Measurements from ENCODE around the gene FOCAD.

Gene FOCAD

DNA sequence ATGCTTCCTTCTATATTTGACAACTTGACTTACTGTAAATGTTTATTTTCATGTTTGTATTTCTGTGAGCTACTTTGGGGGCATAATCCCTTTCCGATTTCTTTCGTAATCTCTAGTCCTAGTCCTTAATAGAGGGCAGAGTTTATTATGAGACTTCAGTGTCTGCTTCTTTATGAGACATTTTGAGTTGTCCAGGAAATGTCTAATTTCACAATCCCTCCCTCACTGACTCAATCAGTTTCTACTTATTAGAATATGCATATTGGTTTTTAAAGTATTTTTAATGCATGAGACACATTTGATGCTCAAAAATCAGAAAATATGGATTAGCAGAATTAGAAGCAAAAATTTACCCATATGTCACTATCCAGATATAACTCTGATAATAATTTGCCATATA is 160.9 kb downstream of the FOCAD start:
- no peak for FAIRE-seq
- no peak for TF ChIP-seq PAX5 (IDR thresholded peaks at IDR 0.05; ENCODE audit: insufficient read depth, low read length, severe bottlenecking)
- TF ChIP-seq SPI1 (IDR thresholded peaks at IDR 0.05; ENCODE audit: low read depth, low read length) = no peak
- TF ChIP-seq POLR2AphosphoS5 (IDR thresholded peaks at IDR 0.05; ENCODE audit: low read depth, low read length) = no peak
- no peak for TF ChIP-seq TAF1 (IDR thresholded peaks at IDR 0.05; ENCODE audit: low read depth, low read length)
- no peak for TF ChIP-seq POLR2A (IDR thresholded peaks at IDR 0.05; ENCODE audit: low read depth, low read length)
- TF ChIP-seq POU2F2 (IDR thresholded peaks at IDR 0.05; ENCODE audit: low read depth, low read length) = no peak
- no peak for DNase-seq (ENCODE audit: insufficient read length, low spot score)

DNA sequence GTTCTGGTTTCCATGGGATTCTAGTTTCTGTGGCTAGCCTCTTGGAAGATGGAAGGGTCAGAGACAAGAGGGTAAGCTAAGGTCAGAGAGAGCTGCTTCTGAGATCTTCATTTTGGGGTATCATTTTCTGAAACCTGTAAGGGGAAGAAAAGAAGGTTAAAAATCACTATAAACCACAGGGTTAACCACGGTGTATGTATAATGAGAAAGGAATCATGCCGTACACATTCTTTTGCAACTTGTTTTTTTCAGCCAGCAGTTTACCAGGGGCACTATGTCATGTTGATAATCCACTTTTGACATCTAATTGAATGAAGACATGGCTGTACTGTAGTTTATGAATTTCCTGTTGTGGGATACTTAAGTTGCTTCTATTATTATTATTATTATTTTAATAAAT is 164.4 kb downstream of the FOCAD start:
- peak; percentile 59 for FAIRE-seq
- no peak for TF ChIP-seq POU2F2 (IDR thresholded peaks at IDR 0.05; ENCODE audit: low read depth, low read length)
- TF ChIP-seq POLR2AphosphoS5 (IDR thresholded peaks at IDR 0.05; ENCODE audit: low read depth, low read length) = no peak
- no peak for TF ChIP-seq PAX5 (IDR thresholded peaks at IDR 0.05; ENCODE audit: insufficient read depth, low read length, severe bottlenecking)
- TF ChIP-seq POLR2A (IDR thresholded peaks at IDR 0.05; ENCODE audit: low read depth, low read length) = no peak
- no peak for TF ChIP-seq SPI1 (IDR thresholded peaks at IDR 0.05; ENCODE audit: low read depth, low read length)
- TF ChIP-seq TAF1 (IDR thresholded peaks at IDR 0.05; ENCODE audit: low read depth, low read length) = no peak
- no peak for DNase-seq (ENCODE audit: insufficient read length, low spot score)

- FAIRE-seq (no peak), DNase-seq (ENCODE audit: insufficient read length, low spot score) (no peak)
- no peak for TF ChIP-seq POLR2A (IDR thresholded peaks at IDR 0.05; ENCODE audit: low read depth, low read length)
- TF ChIP-seq SPI1 (IDR thresholded peaks at IDR 0.05; ENCODE audit: low read depth, low read length) = no peak
- TF ChIP-seq POU2F2 (IDR thresholded peaks at IDR 0.05; ENCODE audit: low read depth, low read length) = no peak
- no peak for TF ChIP-seq POLR2AphosphoS5 (IDR thresholded peaks at IDR 0.05; ENCODE audit: low read depth, low read length)
- TF ChIP-seq PAX5 (IDR thresholded peaks at IDR 0.05; ENCODE audit: insufficient read depth, low read length, severe bottlenecking) = no peak
- TF ChIP-seq TAF1 (IDR thresholded peaks at IDR 0.05; ENCODE audit: low read depth, low read length) = no peak
Observed at GRCh38 chr9:20853866-20854265, 169.8 kb downstream of the FOCAD start.

- FAIRE-seq = no peak
- TF ChIP-seq PAX5 (IDR thresholded peaks at IDR 0.05; ENCODE audit: insufficient read depth, low read length, severe bottlenecking) = no peak
- TF ChIP-seq POU2F2 (IDR thresholded peaks at IDR 0.05; ENCODE audit: low read depth, low read length) = no peak
- TF ChIP-seq SPI1 (IDR thresholded peaks at IDR 0.05; ENCODE audit: low read depth, low read length) = no peak
- TF ChIP-seq POLR2AphosphoS5 (IDR thresholded peaks at IDR 0.05; ENCODE audit: low read depth, low read length) = no peak
- no peak for TF ChIP-seq POLR2A (IDR thresholded peaks at IDR 0.05; ENCODE audit: low read depth, low read length)
- TF ChIP-seq TAF1 (IDR thresholded peaks at IDR 0.05; ENCODE audit: low read depth, low read length) = no peak
- no peak for DNase-seq (ENCODE audit: insufficient read length, low spot score)
Observed at GRCh38 chr9:20854444-20854843, 170.4 kb downstream of the FOCAD start.

- DNase-seq (ENCODE audit: insufficient read length, low spot score) = no peak
- TF ChIP-seq POLR2AphosphoS5 (IDR thresholded peaks at IDR 0.05; ENCODE audit: low read depth, low read length) (no peak), SPI1 (IDR thresholded peaks at IDR 0.05; ENCODE audit: low read depth, low read length) (peak; percentile 84)
- FAIRE-seq = no peak
Observed at GRCh38 chr9:20863945-20864344, 179.9 kb downstream of the FOCAD start.

DNA sequence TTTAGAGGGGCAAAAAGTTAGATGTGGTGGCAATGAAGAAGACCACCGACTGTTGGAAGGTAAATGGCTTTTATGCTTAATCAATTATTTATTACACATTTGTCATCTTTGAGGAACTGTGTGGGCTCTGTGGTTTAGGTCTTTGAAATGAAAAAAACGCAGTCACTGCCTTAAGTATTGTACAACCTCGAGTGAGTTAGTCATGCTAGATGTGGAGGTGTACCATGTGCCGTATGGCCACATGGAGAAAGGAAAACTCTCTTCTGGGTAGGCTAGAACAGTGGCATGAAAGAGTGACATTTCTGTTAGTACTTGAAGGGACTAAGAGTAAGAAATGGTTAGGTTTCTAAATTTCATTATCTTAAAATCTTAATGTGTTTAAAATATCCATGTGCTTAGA is 181.3 kb downstream of the FOCAD start:
- TF ChIP-seq POLR2A (IDR thresholded peaks at IDR 0.05; ENCODE audit: low read depth, low read length) (no peak), POU2F2 (IDR thresholded peaks at IDR 0.05; ENCODE audit: low read depth, low read length) (no peak), POLR2AphosphoS5 (IDR thresholded peaks at IDR 0.05; ENCODE audit: low read depth, low read length) (no peak), TAF1 (IDR thresholded peaks at IDR 0.05; ENCODE audit: low read depth, low read length) (no peak), PAX5 (IDR thresholded peaks at IDR 0.05; ENCODE audit: insufficient read depth, low read length, severe bottlenecking) (no peak), SPI1 (IDR thresholded peaks at IDR 0.05; ENCODE audit: low read depth, low read length) (no peak)
- FAIRE-seq = peak; percentile 35

DNA sequence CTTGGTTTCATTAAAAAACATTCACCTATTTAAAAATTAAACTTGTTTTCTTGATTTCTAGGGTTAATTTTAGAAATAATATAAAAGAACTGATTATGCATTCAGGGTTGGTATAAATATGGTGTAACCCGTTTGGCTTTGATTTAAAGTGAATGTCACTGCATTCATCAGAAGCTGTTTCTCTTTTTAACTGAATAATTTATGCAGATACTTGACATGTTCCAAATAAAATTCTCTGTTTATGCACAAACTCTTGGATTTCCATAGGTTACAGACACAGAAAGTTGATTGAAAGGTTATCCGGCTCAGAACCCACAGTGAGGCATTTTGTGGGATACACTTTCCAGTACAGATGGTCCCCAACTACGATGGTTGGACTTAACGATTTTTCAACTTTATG is 186.1 kb downstream of the FOCAD start:
- no peak for DNase-seq (ENCODE audit: insufficient read length, low spot score)
- no peak for FAIRE-seq
- TF ChIP-seq SPI1 (IDR thresholded peaks at IDR 0.05; ENCODE audit: low read depth, low read length) (no peak), POLR2AphosphoS5 (IDR thresholded peaks at IDR 0.05; ENCODE audit: low read depth, low read length) (no peak), PAX5 (IDR thresholded peaks at IDR 0.05; ENCODE audit: insufficient read depth, low read length, severe bottlenecking) (no peak)

More for the DNA sequence above, 181.3 kb downstream of the FOCAD start:
- no peak for DNase-seq (ENCODE audit: insufficient read length, low spot score)

GRCh38 chr9:20872340-20872977 is 188.4 kb downstream of the FOCAD start:
- FAIRE-seq (no peak), DNase-seq (ENCODE audit: insufficient read length, low spot score) (no peak)
- TF ChIP-seq POU2F2 (IDR thresholded peaks at IDR 0.05; ENCODE audit: low read depth, low read length) = no peak
- TF ChIP-seq POLR2A (IDR thresholded peaks at IDR 0.05; ENCODE audit: low read depth, low read length) = no peak
- no peak for TF ChIP-seq TAF1 (IDR thresholded peaks at IDR 0.05; ENCODE audit: low read depth, low read length)
- no peak for TF ChIP-seq PAX5 (IDR thresholded peaks at IDR 0.05; ENCODE audit: insufficient read depth, low read length, severe bottlenecking)
- TF ChIP-seq POLR2AphosphoS5 (IDR thresholded peaks at IDR 0.05; ENCODE audit: low read depth, low read length) = no peak

- DNase-seq (ENCODE audit: insufficient read length, low spot score) (no peak), FAIRE-seq (peak; percentile 48)
- TF ChIP-seq PAX5 (IDR thresholded peaks at IDR 0.05; ENCODE audit: insufficient read depth, low read length, severe bottlenecking) (no peak), SPI1 (IDR thresholded peaks at IDR 0.05; ENCODE audit: low read depth, low read length) (peak; percentile 64)
Observed at GRCh38 chr9:20873240-20873865, 189.3 kb downstream of the FOCAD start.

GRCh38 chr9:20880271-20880670 is 196.2 kb downstream of the FOCAD start:
- FAIRE-seq (no peak), DNase-seq (ENCODE audit: insufficient read length, low spot score) (no peak)
- TF ChIP-seq PAX5 (IDR thresholded peaks at IDR 0.05; ENCODE audit: insufficient read depth, low read length, severe bottlenecking) (no peak), POLR2A (IDR thresholded peaks at IDR 0.05; ENCODE audit: low read depth, low read length) (no peak), SPI1 (IDR thresholded peaks at IDR 0.05; ENCODE audit: low read depth, low read length) (no peak), POLR2AphosphoS5 (IDR thresholded peaks at IDR 0.05; ENCODE audit: low read depth, low read length) (no peak), TAF1 (IDR thresholded peaks at IDR 0.05; ENCODE audit: low read depth, low read length) (no peak), POU2F2 (IDR thresholded peaks at IDR 0.05; ENCODE audit: low read depth, low read length) (no peak)

Measured in GM12891 (cell line).